SK-N-SH (cell line): Measurements from ENCODE around the gene ZAR1L. TPM values are rescaled to one million over a fixed set of nuclear protein-coding genes. Genes with fewer than 3 reads are reported as not detected.

Experiments used
- CTCF ChIA-PET: fragments of 300-600, 350-600 bp; formaldehyde crosslinking; extraction: SDS; loops from one replicate; lab custom pipeline; 2021; lab: Yijun Ruan, JAX
- POLR2A ChIA-PET: fragments of 350-600 bp; sonication (Branson Sonifier 250); formaldehyde crosslinking; extraction: SDS; loops from one replicate; lab custom pipeline; 2020; ENCODE audit warnings: antibody characterized with exemption, inconsistent platforms; lab: Yijun Ruan, JAX
- DNase-seq: peaks from one replicate; pipeline ENCODE4 v3.0.0; 2012
- H2AFZ ChIP-seq: fragments of 200-600 bp; sonication (generic); 2 replicates; pipeline ENCODE4 v1.8.1; 2016; ENCODE audit warnings: antibody characterized with exemption, mild to moderate bottlenecking, low read depth
- H3F3A ChIP-seq: fragments of 200-600 bp; sonication (generic); replicated peaks from 2 replicates; pipeline ENCODE3; 2016; ENCODE audit warnings: antibody characterized with exemption, mild to moderate bottlenecking; ENCODE audit not compliant: insufficient read depth
- H3K27ac ChIP-seq, 2 experiments: fragments of 200-500 bp in 1 of 2; fragments of 200-600 bp in 1 of 2; sonication (Bioruptor generic) in 1 of 2; sonication (generic), shearing (Covaris generic) in 1 of 2; 2 replicates each; pipeline versions ENCODE4 v1.5.1 to v1.6.1; 2014 to 2016; ENCODE audit warnings: low read depth in 2 of 2, inconsistent platforms in 1 of 2, low read length in 1 of 2, mild to moderate bottlenecking in 1 of 2, mixed read lengths in 1 of 2
- H3K27me3 ChIP-seq: fragments of 200-600 bp; sonication (generic), shearing (Covaris generic); 2 replicates; pipeline ENCODE4 v1.6.1; 2016; ENCODE audit warnings: mixed run types; ENCODE audit not compliant: insufficient read depth
- H3K36me3 ChIP-seq, 2 experiments: fragments of 200-500 bp in 1 of 2; fragments of 200-600 bp in 1 of 2; sonication (Bioruptor generic) in 1 of 2; sonication (generic) in 1 of 2; replicated peaks in 1 of 2; 2 replicates each; pipeline versions ENCODE3 to v1.5.1; 2014 to 2016; ENCODE audit warnings: low read length in 1 of 2, mild to moderate bottlenecking in 1 of 2; ENCODE audit not compliant: insufficient read depth in 2 of 2, control insufficient read depth in 1 of 2
- H3K4me1 ChIP-seq, 2 experiments: fragments of 200-500 bp in 1 of 2; fragments of 200-600 bp in 1 of 2; sonication (Bioruptor generic) in 1 of 2; sonication (generic), shearing (Covaris generic) in 1 of 2; 2 replicates each; pipeline versions ENCODE4 v1.5.1 to v1.6.1; 2014 to 2016; ENCODE audit warnings: low read depth in 1 of 2, low read length in 1 of 2, mixed run types in 1 of 2; ENCODE audit not compliant: insufficient read depth in 2 of 2, control insufficient read depth in 1 of 2
- H3K4me2 ChIP-seq: fragments of 200-600 bp; sonication (generic), shearing (Covaris generic); 2 replicates; pipeline ENCODE4 v1.6.1; 2017; ENCODE audit warnings: mixed run types
- H3K4me3 ChIP-seq, 2 experiments: fragments of 200-500 bp in 1 of 2; fragments of 200-600 bp in 1 of 2; sonication (Bioruptor generic) in 1 of 2; sonication (generic), shearing (Covaris generic) in 1 of 2; 2 replicates each; pipeline versions ENCODE4 v1.5.1 to v1.8.1; 2014 to 2016; ENCODE audit warnings: low read depth in 2 of 2, inconsistent platforms in 1 of 2, low read length in 1 of 2, mild to moderate bottlenecking in 1 of 2, mixed read lengths in 1 of 2, moderate library complexity in 1 of 2
- H3K79me2 ChIP-seq: fragments of 200-600 bp; sonication (generic); 2 replicates; pipeline ENCODE4 v1.8.1; 2017; ENCODE audit warnings: mild to moderate bottlenecking; ENCODE audit not compliant: insufficient read depth
- H3K9ac ChIP-seq: fragments of 200-600 bp; sonication (generic); 2 replicates; pipeline ENCODE4 v1.6.1; 2017; ENCODE audit warnings: mixed run types
- H3K9me2 ChIP-seq: fragments of 200-600 bp; sonication (generic); 2 replicates; pipeline ENCODE4 v1.6.1; 2017; ENCODE audit warnings: mixed run types
- H3K9me3 ChIP-seq: fragments of 200-600 bp; sonication (generic); 2 replicates; pipeline ENCODE4 v1.6.1; 2017; ENCODE audit warnings: mixed run types, mild to moderate bottlenecking, moderate library complexity
- H4K20me1 ChIP-seq: fragments of 200-600 bp; sonication (generic); 2 replicates; pipeline ENCODE4 v1.6.1; 2017; ENCODE audit warnings: mild to moderate bottlenecking, mixed run types; ENCODE audit not compliant: insufficient read depth
- CHD2 ChIP-seq: fragments of 150-350 bp; IDR thresholded peaks from 2 replicates; pipeline ENCODE4 v1.6.1; 2018; ENCODE audit warnings: low read length; ENCODE audit not compliant: partially characterized antibody
- FOSL2 ChIP-seq: IDR thresholded peaks from 2 replicates; pipeline ENCODE4 v1.4.0; 2012; ENCODE audit warnings: low read depth, mild to moderate bottlenecking, moderate library complexity, borderline replicate concordance
- JUND ChIP-seq: IDR thresholded peaks from 2 replicates; pipeline ENCODE4 v1.4.0; 2012
- MXI1 ChIP-seq: IDR thresholded peaks from 2 replicates; pipeline ENCODE4 v1.6.1; 2012; ENCODE audit warnings: mild to moderate bottlenecking, low read depth, low read length, improper control_type of control experiment
- NFIC ChIP-seq: IDR thresholded peaks from 2 replicates; pipeline ENCODE4 v1.4.0; 2012; ENCODE audit warnings: borderline replicate concordance
- REST ChIP-seq: IDR thresholded peaks from 2 replicates; pipeline ENCODE4 v1.6.1; 2012; ENCODE audit warnings: mild to moderate bottlenecking, low read depth, low read length, moderate library complexity
- RXRA ChIP-seq: IDR thresholded peaks from 2 replicates; pipeline ENCODE4 v1.4.0; 2012; ENCODE audit warnings: low read depth, mild to moderate bottlenecking, borderline replicate concordance
- SIN3A ChIP-seq: IDR thresholded peaks from 2 replicates; pipeline ENCODE4 v1.6.1; 2012; ENCODE audit warnings: low read depth, mild to moderate bottlenecking, low read length, moderate library complexity, borderline replicate concordance
- TAF1 ChIP-seq: IDR thresholded peaks from 2 replicates; pipeline ENCODE4 v1.6.1; 2012; ENCODE audit warnings: low read depth, mild to moderate bottlenecking, low read length, moderate library complexity, borderline replicate concordance
- TCF12 ChIP-seq: IDR thresholded peaks from 2 replicates; pipeline ENCODE4 v1.4.0; 2012
- WGBS: methylation state at CpG from one replicate; pipeline ENCODE4 v1.1.6; 2017; ENCODE audit warnings: low lambda C conversion rate; 5-methylcytosine and 5-hydroxymethylcytosine counted together
- polyA plus RNA-seq, 3 experiments: library from polyadenylated mRNA; depleted of rRNA; stranded (reverse); fragments of >200 nt; gene quantifications; 2 replicates each; pipeline ENCODE4 v1.2.3, GENCODE V29; 2012
- TF ChIP-seq, protein P1 (sequence below): IDR thresholded peaks from 2 replicates; pipeline ENCODE4 v1.4.0; 2012; ENCODE audit warnings: low read depth
- TF ChIP-seq, protein P2 (sequence below): IDR thresholded peaks from 2 replicates; pipeline ENCODE4 v1.4.0; 2012; ENCODE audit warnings: low read depth, borderline replicate concordance
- TF ChIP-seq, protein P3 (sequence below): IDR thresholded peaks from 2 replicates; pipeline ENCODE4; 2012

Gene ZAR1L
- polyA plus RNA-seq, 1 of the 3 experiments (the other 2 are of a cell fraction) = 0.07 TPM

GRCh38 chr13:32261567-32261966 lies 53.6 kb downstream of the ZAR1L start:
- H3K36me3 ChIP-seq = no peaks in the 10 kb centered on the region
- H3K4me2 ChIP-seq = peak overlapping the region; percentile 18
- H2AFZ ChIP-seq = peak overlapping the region; percentile 69
- H3K9me3 ChIP-seq = no peaks in the 10 kb centered on the region
- peaks cover 13% of the 10 kb centered on the region for H3F3A ChIP-seq
- no peaks in the 10 kb centered on the region for H3K79me2 ChIP-seq
- peak overlapping the region; percentile 74 to 85 for H3K27ac ChIP-seq
- H3K4me1 ChIP-seq = peaks cover 9 to 27% of the 10 kb centered on the region in 2 experiments
- 11% methylated on average over 8 of the region's 9 CpGs for WGBS
- CTCF ChIA-PET = interaction anchor here (0.7 to 1.6 kb wide), 3 partner anchors 15 to 25 kb away, joined by 3 to 4 read pairs (median 3); no protein-coding TSS in a partner anchor
- no peaks in the 10 kb centered on the region for H4K20me1 ChIP-seq
- H3K27me3 ChIP-seq = no peaks in the 10 kb centered on the region
- H3K4me3 ChIP-seq = no peak overlapping the region
- POLR2A ChIA-PET = no interaction called here
- peak; percentile 25 for DNase-seq
- H3K9ac ChIP-seq = no peak overlapping the region; the same call in 1 of the 2 replicates
- H3K9me2 ChIP-seq = no peaks in the 10 kb centered on the region
- TF ChIP-seq, protein P1, sequence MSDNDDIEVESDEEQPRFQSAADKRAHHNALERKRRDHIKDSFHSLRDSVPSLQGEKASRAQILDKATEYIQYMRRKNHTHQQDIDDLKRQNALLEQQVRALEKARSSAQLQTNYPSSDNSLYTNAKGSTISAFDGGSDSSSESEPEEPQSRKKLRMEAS = peak; percentile 76
- TF ChIP-seq SIN3A = 0 out of 2 replicates have a peak, but pooled peaks have one; percentile 31
- peak; percentile 91 for TF ChIP-seq NFIC
- peak; percentile 89 for TF ChIP-seq FOSL2
- TF ChIP-seq REST = no peak
- no peak for TF ChIP-seq TAF1
- no peak for TF ChIP-seq RXRA
- TF ChIP-seq, protein P2, sequence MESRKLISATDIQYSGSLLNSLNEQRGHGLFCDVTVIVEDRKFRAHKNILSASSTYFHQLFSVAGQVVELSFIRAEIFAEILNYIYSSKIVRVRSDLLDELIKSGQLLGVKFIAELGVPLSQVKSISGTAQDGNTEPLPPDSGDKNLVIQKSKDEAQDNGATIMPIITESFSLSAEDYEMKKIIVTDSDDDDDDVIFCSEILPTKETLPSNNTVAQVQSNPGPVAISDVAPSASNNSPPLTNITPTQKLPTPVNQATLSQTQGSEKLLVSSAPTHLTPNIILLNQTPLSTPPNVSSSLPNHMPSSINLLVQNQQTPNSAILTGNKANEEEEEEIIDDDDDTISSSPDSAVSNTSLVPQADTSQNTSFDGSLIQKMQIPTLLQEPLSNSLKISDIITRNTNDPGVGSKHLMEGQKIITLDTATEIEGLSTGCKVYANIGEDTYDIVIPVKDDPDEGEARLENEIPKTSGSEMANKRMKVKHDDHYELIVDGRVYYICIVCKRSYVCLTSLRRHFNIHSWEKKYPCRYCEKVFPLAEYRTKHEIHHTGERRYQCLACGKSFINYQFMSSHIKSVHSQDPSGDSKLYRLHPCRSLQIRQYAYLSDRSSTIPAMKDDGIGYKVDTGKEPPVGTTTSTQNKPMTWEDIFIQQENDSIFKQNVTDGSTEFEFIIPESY = no peak
- TF ChIP-seq JUND = peak; percentile 73
- TF ChIP-seq CHD2 = no peak
- peak; percentile 68 for TF ChIP-seq TCF12
- TF ChIP-seq MXI1 = no peak
- TF ChIP-seq, protein P3, sequence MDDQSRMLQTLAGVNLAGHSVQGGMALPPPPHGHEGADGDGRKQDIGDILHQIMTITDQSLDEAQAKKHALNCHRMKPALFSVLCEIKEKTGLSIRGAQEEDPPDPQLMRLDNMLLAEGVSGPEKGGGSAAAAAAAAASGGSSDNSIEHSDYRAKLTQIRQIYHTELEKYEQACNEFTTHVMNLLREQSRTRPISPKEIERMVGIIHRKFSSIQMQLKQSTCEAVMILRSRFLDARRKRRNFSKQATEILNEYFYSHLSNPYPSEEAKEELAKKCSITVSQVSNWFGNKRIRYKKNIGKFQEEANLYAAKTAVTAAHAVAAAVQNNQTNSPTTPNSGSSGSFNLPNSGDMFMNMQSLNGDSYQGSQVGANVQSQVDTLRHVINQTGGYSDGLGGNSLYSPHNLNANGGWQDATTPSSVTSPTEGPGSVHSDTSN = peak; percentile 79
